ENCODE measurements around the gene ETDB. TPM values are rescaled to one million over a fixed set of nuclear protein-coding genes. Genes with fewer than 3 reads are reported as not detected.
"Not testable (repeated sequence)": the region's sequence is repeated elsewhere in the genome, so short reads cannot be mapped to it uniquely, and the experiment has no call there.

ETDB gene
- not detected for total RNA-seq (2021; fragmentation: NEBNext Ultra II Directional; extraction: Animal tissue kit (Norgen Biotek cat#: 25700))
- long read RNA-seq, result 0 reads

GRCh38 chrX:135120056-135120576 is at the start of gene ETDB:
Gene ETDB, minus strand, starts transcription at chrX:135120526. Its CDS starts 1,265 bp downstream, at chrX:135119261.
- not testable (repeated sequence) for H3K4me1 Mint-ChIP-seq (ENCODE audit: low read depth)

GRCh38 chrX:135169534-135169933 is 49.2 kb upstream of the ETDB start:
- not testable (repeated sequence) for H3K4me1 Mint-ChIP-seq (ENCODE audit: low read depth); H3K4me3 Mint-ChIP-seq; DNase-seq; H3K9me3 Mint-ChIP-seq; H3K36me3 Mint-ChIP-seq (ENCODE audit: low read depth); H3K27me3 Mint-ChIP-seq (ENCODE audit: insufficient read depth); H3K27ac Mint-ChIP-seq

More at GRCh38 chrX:135120056-135120576, at the start of gene ETDB:
- H3K27me3 Mint-ChIP-seq (ENCODE audit: insufficient read depth); H3K36me3 Mint-ChIP-seq (ENCODE audit: low read depth); H3K4me3 Mint-ChIP-seq; H3K9me3 Mint-ChIP-seq; H3K27ac Mint-ChIP-seq; DNase-seq: not testable (repeated sequence)

- TF ChIP-seq CTCF (IDR thresholded peaks at IDR 0.05), result no peak
- Mint-ChIP-seq H3K27ac (no peak overlapping the region), H3K27me3 (ENCODE audit: insufficient read depth) (peaks cover 3% of the 10 kb centered on the region), H3K4me3 (no peak overlapping the region), H3K36me3 (ENCODE audit: low read depth) (no peaks in the 10 kb centered on the region), H3K9me3 (no peaks in the 10 kb centered on the region), H3K4me1 (ENCODE audit: low read depth) (no peaks in the 10 kb centered on the region)
- DNase-seq, result no peak
Measured at GRCh38 chrX:135168486-135168885, 48.2 kb upstream of the ETDB start.

GRCh38 chrX:135154688-135155087 is 34.4 kb upstream of the ETDB start:
- not testable (repeated sequence) for H3K4me1 Mint-ChIP-seq (ENCODE audit: low read depth); H3K27me3 Mint-ChIP-seq (ENCODE audit: insufficient read depth); H3K27ac Mint-ChIP-seq; H3K9me3 Mint-ChIP-seq; DNase-seq; H3K4me3 Mint-ChIP-seq; H3K36me3 Mint-ChIP-seq (ENCODE audit: low read depth)

GRCh38 chrX:135126145-135126544 is 5.8 kb upstream of the ETDB start:
- not testable (repeated sequence) for H3K27ac Mint-ChIP-seq; H3K4me1 Mint-ChIP-seq (ENCODE audit: low read depth); H3K9me3 Mint-ChIP-seq; H3K27me3 Mint-ChIP-seq (ENCODE audit: insufficient read depth); H3K4me3 Mint-ChIP-seq; DNase-seq; H3K36me3 Mint-ChIP-seq (ENCODE audit: low read depth)

GRCh38 chrX:135116064-135116463 is 4.3 kb downstream of the ETDB start:
- H3K27ac Mint-ChIP-seq; H3K4me1 Mint-ChIP-seq (ENCODE audit: low read depth); H3K27me3 Mint-ChIP-seq (ENCODE audit: insufficient read depth); H3K36me3 Mint-ChIP-seq (ENCODE audit: low read depth); H3K9me3 Mint-ChIP-seq; H3K4me3 Mint-ChIP-seq; DNase-seq: not testable (repeated sequence)

GRCh38 chrX:135114392-135114791 is 5.9 kb downstream of the ETDB start:
- Mint-ChIP-seq H3K4me3 (no peak overlapping the region), H3K27ac (no peak overlapping the region), H3K27me3 (ENCODE audit: insufficient read depth) (no peaks in the 10 kb centered on the region; the same call in 1 of the 2 replicates), H3K9me3 (no peaks in the 10 kb centered on the region), H3K4me1 (ENCODE audit: low read depth) (no peaks in the 10 kb centered on the region), H3K36me3 (ENCODE audit: low read depth) (no peaks in the 10 kb centered on the region)
- DNase-seq, result no peak
- no peak for TF ChIP-seq CTCF (IDR thresholded peaks at IDR 0.05)

GRCh38 chrX:135112743-135113142 is 7.6 kb downstream of the ETDB start:
- no peak for DNase-seq
- peaks cover 4% of the 10 kb centered on the region for H3K27me3 Mint-ChIP-seq (ENCODE audit: insufficient read depth)
- H3K27ac Mint-ChIP-seq, result no peak overlapping the region
- no peaks in the 10 kb centered on the region for H3K4me1 Mint-ChIP-seq (ENCODE audit: low read depth)
- H3K36me3 Mint-ChIP-seq (ENCODE audit: low read depth), result no peaks in the 10 kb centered on the region
- no peak overlapping the region for H3K4me3 Mint-ChIP-seq
- no peak for TF ChIP-seq CTCF (IDR thresholded peaks at IDR 0.05)
- no peaks in the 10 kb centered on the region for H3K9me3 Mint-ChIP-seq
